ENCODE data around the gene SGIP1. TPM values are rescaled to one million over a fixed set of nuclear protein-coding genes. Genes with fewer than 3 reads are reported as not detected.

Gene SGIP1
- total RNA-seq, 3 donors from 2014 or later: 0.65 to 7.3 (median 0.93) TPM

DNA sequence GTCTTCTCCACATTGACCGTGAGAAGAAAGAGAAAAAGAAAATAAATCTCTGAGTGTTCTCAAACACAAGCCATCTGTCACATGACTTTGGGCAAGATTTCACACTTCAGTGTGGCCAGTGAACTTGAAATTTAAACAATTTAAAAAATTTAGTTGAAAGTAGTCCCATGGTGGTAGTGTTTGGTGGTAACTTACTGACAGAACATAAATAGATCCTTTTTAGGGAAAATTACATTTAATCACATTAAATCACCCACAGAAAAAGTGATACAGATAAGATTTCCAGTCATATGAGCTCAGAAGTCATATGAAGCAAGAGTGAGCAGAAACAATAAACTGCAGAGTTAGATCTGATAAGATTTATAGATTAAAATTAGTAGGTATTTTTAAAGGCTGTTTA is 31.9 kb upstream of the SGIP1 start:
- H3K4me1 ChIP-seq (ENCODE audit: low read depth): no peaks in the 10 kb centered on the region
- no peaks in the 10 kb centered on the region for H3K9me3 ChIP-seq
- DNase-seq (no peak), ATAC-seq (no peak)
- H3K36me3 ChIP-seq (ENCODE audit: low read depth): no peaks in the 10 kb centered on the region
- intact Hi-C loops (cut with DNase I, micrococcal nuclease): no loop called here
- TF ChIP-seq, protein P1, sequence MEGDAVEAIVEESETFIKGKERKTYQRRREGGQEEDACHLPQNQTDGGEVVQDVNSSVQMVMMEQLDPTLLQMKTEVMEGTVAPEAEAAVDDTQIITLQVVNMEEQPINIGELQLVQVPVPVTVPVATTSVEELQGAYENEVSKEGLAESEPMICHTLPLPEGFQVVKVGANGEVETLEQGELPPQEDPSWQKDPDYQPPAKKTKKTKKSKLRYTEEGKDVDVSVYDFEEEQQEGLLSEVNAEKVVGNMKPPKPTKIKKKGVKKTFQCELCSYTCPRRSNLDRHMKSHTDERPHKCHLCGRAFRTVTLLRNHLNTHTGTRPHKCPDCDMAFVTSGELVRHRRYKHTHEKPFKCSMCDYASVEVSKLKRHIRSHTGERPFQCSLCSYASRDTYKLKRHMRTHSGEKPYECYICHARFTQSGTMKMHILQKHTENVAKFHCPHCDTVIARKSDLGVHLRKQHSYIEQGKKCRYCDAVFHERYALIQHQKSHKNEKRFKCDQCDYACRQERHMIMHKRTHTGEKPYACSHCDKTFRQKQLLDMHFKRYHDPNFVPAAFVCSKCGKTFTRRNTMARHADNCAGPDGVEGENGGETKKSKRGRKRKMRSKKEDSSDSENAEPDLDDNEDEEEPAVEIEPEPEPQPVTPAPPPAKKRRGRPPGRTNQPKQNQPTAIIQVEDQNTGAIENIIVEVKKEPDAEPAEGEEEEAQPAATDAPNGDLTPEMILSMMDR (IDR thresholded peaks at IDR 0.05): no peak
- no peak overlapping the region for H3K4me3 ChIP-seq

DNA sequence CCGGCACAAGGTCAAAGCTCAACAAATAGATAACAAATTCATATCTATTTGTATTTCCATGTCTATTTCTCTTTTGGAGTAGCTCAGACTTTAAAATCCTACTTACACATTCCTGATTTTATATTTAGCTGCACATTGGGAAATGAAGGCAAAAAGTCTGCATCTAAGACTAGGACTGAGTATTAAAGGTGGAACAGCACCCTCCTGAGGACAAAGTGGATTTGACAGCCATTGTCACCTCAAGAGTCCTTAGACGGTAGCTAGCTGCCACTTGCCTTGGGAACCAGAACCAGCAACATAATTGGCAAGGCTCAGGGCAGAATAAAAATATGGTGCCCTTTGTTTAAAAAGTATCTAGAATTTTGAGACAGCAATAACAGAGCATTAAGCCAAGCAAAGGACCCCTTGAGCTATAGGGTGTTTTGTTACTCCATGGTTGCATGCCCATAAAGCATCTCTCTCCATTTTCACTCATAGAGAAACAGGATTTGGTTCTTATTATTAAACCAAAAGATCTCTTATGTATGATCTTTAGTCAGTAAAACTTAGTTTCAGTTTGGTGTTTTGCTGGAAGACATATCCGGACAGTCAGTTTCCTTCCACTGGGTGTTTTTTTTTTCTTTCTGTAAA is 30.0 kb upstream of the SGIP1 start:
- Histone ChIP-seq H3K4me3 (no peak overlapping the region), H3K4me1 (ENCODE audit: low read depth) (no peaks in the 10 kb centered on the region), H3K36me3 (ENCODE audit: low read depth) (no peaks in the 10 kb centered on the region), H3K9me3 (no peaks in the 10 kb centered on the region)
- intact Hi-C loops (cut with DNase I, micrococcal nuclease): no loop called here
- DNase-seq (peak in 1 of 3 donors; percentile 72), ATAC-seq (peak; percentile 55)
- TF ChIP-seq, protein P1 (IDR thresholded peaks at IDR 0.05): no peak

DNA sequence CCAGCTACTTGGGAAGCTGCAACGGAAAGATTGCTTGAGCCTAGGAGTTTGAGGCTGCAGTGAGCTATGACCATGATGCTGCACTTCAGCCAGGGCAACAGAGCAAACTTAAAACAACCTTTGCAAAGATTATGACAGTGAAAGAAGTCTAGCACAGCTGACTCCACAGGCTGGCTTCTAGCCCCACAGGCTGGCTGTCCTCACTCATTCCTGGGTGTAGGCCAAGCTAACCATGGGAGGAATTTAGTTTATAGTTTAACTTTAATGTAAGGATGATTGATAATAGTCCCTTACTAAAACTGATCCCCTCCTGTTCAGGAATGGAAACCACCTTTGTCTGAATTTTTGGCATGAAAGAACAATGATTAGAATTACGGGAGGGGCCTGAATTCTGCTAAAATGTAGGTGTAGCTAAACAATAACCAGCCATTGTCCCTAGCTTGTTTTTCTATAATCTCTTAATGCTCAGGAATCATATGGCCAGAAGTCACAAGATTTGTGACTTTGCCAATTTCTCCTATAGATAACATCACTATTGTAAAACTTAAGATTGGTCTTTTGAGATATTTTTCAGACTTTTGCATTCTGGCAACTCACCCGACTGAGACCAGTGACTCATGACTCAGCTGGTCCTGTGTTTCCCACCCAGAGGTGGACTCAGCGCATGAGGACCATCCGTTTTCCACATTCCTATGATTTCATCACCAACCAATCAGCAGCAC is 28.1 kb upstream of the SGIP1 start:
- TF ChIP-seq, protein P1 (IDR thresholded peaks at IDR 0.05): no peak
- DNase-seq (no peak), ATAC-seq (no peak)
- no peaks in the 10 kb centered on the region for H3K4me1 ChIP-seq (ENCODE audit: low read depth)
- no peaks in the 10 kb centered on the region for H3K36me3 ChIP-seq (ENCODE audit: low read depth)
- intact Hi-C loops (cut with DNase I, micrococcal nuclease): no loop called here
- H3K4me3 ChIP-seq: no peak overlapping the region
- no peaks in the 10 kb centered on the region for H3K9me3 ChIP-seq

DNA sequence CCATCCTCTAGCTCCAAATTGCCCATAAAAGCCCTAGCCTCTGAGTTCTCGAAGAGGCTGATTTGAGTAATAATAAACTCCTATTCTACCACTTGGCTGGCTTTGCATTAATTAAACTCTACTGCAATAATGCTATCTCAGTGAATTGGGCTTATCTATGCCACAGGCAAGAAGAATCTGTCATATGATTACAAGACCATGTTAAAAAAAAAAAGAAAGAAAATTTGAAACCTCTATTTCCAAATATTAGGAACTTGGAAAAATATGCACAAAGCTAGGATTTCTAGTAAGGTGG is 27.6 kb upstream of the SGIP1 start:
- no peaks in the 10 kb centered on the region for H3K36me3 ChIP-seq (ENCODE audit: low read depth)

DNA sequence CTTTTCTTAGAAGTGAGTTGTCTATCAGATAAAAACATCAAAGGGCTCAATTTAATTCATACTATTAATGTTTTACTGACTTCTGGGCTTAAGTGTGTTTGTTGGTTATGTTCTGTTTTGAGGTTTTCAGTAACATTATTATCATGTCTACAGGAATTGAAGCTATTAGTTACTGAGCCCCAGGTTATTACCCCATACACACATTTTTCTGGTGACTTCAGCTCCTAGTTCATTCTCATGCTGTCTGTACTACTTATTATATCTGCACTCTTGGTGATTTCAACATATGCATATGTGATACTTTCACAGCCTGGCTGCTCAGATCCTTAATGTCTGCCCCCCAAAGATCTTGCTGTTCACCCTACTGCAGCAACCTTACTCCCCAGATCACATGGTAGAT is 27.0 kb upstream of the SGIP1 start:
- no peaks in the 10 kb centered on the region for H3K9me3 ChIP-seq
- H3K4me3 ChIP-seq: no peak overlapping the region
- ATAC-seq (no peak), DNase-seq (no peak)
- TF ChIP-seq, protein P1 (IDR thresholded peaks at IDR 0.05): no peak
- H3K36me3 ChIP-seq (ENCODE audit: low read depth): no peaks in the 10 kb centered on the region
- intact Hi-C loops (cut with DNase I, micrococcal nuclease): no loop called here
- H3K4me1 ChIP-seq (ENCODE audit: low read depth): no peaks in the 10 kb centered on the region

More for the DNA sequence above, 27.6 kb upstream of the SGIP1 start:
- intact Hi-C loops (cut with DNase I, micrococcal nuclease): no loop called here
- TF ChIP-seq, protein P1 (IDR thresholded peaks at IDR 0.05): no peak
- Histone ChIP-seq H3K9me3 (no peaks in the 10 kb centered on the region), H3K4me1 (ENCODE audit: low read depth) (no peaks in the 10 kb centered on the region), H3K4me3 (no peak overlapping the region)
- ATAC-seq (no peak), DNase-seq (no peak)

Data from mucosa of descending colon (tissue), 3 donors.